Stomach (tissue), 4 donors: ENCODE results near the gene PNMA5.

Experiments used
- CTCF ChIP-seq, 7 experiments: fragments of 450-650 bp in 4 of 7; fragments of 200-600 bp in 3 of 7; sonication (generic) in 3 of 7; IDR thresholded peaks; one replicate each; pipeline ENCODE4 v1.5.1; 2016 to 2019; ENCODE audit warnings: antibody characterized with exemption in 7 of 7, control low read depth in 2 of 7, mild to moderate bottlenecking in 1 of 7
- EP300 ChIP-seq: sonication (generic); formaldehyde crosslinking; IDR thresholded peaks from one replicate; pipeline ENCODE4 v1.6.1; 2017; ENCODE audit warnings: antibody characterized with exemption
- POLR2A ChIP-seq, 4 donors: fragments of 450-650 bp; IDR thresholded peaks; one replicate each; pipeline ENCODE4 v1.6.1; 2016; ENCODE audit warnings: antibody characterized with exemption in 4 of 4, control low read depth in 2 of 4, mild to moderate bottlenecking in 1 of 4, moderate library complexity in 1 of 4
- POLR2AphosphoS5 ChIP-seq, 3 donors: sonication (generic); formaldehyde crosslinking; IDR thresholded peaks; one replicate each; pipeline ENCODE4 v1.6.1; 2016; ENCODE audit warnings: antibody characterized with exemption in 3 of 3

- TF ChIP-seq CTCF (IDR thresholded peaks at IDR 0.05) (peak in 5 of 7 experiments; percentile 67 to 91 (median 71)), POLR2AphosphoS5 (IDR thresholded peaks at IDR 0.05) (peak in 2 of 3 donors; percentile 78 to 88), EP300 (no peak), POLR2A (IDR thresholded peaks at IDR 0.05) (no peak)
Measured at GRCh38 chrX:152941328-152942076, 52.4 kb downstream of the PNMA5 start.
